Endothelial cell of hepatic sinusoid (primary cell): ENCODE measurements around the gene POM121C.
"Not testable (repeated sequence)": the region's sequence is repeated elsewhere in the genome, so short reads cannot be mapped to it uniquely, and the experiment has no call there.

Experiments
- in situ Hi-C: cut with HindIII; loops from 2 replicates; pipeline ENCODE4 v1.10.0; 2017; ENCODE audit warnings: low sequenced_read_pairs

The POM121C gene

GRCh38 chr7:75485979-75486643 is at the start of gene POM121C:
Gene POM121C, minus strand, starts transcription at chr7:75486299. Its CDS starts 44,803 bp downstream, at chr7:75441496.
- in situ Hi-C loops, result not testable (repeated sequence)

DNA sequence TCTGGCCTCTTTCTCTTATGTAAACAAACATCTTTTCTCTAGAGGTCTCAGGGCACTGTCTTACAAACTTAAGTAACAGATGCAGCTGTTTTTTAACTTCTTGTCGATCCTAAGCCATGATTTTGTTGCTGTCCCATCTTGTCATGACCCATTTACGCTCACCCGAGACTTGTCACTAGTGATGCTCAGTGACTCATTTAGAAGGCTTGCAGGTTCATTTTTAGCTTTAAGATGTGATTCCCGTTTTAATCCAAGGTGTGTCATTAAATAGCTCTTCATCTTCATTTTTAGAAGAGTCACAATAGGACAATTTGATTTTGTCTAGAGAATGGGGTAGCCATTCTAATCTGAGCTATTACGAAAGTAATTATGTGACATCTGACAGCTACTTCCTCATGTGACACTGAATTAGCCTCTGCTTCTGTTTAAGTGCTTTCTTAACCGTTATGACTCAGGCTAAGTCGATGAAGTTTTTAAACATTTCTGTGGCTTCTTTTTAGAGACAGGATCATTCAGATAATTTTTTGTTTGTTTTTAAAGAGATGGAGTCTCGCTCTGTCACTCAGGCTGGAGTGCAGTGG is 48.7 kb upstream of the POM121C start:
- in situ Hi-C loops, result no loop called here

GRCh38 chr7:75533926-75534325 is 47.8 kb upstream of the POM121C start:
- in situ Hi-C loops, result no loop called here

DNA sequence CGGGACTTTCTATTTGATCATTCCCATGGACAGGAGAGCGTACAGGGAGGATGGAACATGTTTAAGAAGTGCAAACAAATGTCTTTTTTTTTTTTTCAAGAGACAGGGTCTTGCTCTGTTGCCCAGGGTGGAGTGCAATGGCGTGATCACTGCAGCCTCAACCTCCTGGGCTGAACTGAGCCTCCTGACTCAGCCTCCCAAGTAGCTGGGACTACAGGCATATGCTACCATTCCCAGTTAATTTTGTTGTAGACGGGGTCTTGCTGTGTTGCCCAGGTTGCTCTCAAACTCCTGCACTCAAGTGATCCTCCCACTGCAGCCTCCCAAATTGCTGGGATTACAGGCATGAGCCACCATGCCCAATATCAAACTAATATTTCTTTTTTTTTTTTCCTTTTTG is 46.5 kb upstream of the POM121C start:
- in situ Hi-C loops, result no loop called here

DNA sequence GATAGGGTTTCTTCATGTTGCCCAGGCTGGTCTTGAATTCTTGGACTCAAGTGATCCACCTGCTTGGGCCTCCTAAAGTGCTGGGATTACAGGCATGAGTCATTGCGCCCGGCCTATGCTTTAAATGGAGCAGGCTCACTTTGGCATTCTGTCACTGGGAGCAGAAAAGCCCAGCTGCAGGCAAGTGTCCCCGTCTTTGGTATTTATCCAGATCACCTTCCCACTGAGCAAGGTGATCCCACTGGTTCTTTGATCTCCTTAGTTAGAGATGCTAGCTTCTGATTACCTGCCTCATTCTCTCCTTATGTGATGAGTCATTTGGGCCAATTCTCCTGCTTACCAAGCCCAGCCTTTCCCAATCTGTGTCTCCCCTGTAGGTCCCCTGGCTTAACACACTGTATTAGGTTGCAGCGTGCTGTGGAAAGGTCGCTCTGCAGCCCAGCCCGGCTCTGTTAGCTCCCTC is 45.3 kb upstream of the POM121C start:
- in situ Hi-C loops, result no loop called here

DNA sequence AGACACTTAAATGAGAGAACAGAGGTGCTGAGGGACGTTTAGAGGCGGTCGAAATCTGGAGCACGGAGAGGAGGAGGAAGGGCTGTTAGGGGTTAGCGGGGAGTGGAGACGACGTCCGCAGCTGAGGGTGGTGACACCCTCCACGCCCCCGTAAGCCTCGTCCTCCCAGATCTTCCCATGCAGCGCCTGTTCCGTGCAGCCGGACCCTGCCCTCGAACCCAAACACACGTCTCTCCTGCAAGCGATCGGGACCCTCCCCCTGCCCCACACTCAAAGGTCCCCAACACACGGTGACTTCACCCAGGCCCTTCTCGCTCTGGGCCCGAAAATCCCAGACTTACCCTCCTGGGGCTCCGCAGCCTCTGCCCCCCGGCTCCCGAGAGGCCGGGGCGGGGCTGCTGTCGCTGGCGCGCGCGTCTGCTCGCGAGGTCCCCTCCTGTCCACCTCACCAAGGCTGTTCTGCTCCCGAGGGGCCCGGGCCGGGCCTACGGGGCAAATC is 41.2 kb upstream of the POM121C start:
- in situ Hi-C loops, result not testable (repeated sequence)

- in situ Hi-C loops, result not testable (repeated sequence)
These were observed 35.6 kb upstream of the POM121C start for GRCh38 chr7:75521727-75522126.

DNA sequence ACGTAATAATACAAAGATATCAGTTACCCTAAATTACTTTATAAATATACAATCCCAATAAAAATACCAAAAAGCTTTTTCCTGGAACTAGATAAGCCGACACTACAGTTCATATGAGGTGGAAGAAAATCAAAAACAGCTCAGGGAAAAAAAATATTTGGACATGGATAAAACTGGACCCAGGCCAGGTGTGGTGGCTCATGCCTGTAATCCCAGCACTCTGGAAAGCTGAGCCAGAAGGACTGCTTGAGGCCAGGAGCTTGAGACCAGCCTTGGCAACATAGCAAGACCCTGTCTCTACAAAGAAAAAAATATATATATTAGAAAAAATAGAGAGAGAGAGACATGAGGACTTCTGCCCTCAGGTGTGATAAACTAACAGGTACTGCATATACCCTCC is 32.7 kb upstream of the POM121C start:
- in situ Hi-C loops, result not testable (repeated sequence)

GRCh38 chr7:75509033-75509432 is 22.9 kb upstream of the POM121C start:
- in situ Hi-C loops, result not testable (repeated sequence)

GRCh38 chr7:75492020-75492419 is 5.9 kb upstream of the POM121C start, which contains the start of gene SPDYE5:
Gene SPDYE5, plus strand, starts transcription at chr7:75492320. Its CDS starts 1,728 bp downstream, at chr7:75494048.
- in situ Hi-C loops, result not testable (repeated sequence)

DNA sequence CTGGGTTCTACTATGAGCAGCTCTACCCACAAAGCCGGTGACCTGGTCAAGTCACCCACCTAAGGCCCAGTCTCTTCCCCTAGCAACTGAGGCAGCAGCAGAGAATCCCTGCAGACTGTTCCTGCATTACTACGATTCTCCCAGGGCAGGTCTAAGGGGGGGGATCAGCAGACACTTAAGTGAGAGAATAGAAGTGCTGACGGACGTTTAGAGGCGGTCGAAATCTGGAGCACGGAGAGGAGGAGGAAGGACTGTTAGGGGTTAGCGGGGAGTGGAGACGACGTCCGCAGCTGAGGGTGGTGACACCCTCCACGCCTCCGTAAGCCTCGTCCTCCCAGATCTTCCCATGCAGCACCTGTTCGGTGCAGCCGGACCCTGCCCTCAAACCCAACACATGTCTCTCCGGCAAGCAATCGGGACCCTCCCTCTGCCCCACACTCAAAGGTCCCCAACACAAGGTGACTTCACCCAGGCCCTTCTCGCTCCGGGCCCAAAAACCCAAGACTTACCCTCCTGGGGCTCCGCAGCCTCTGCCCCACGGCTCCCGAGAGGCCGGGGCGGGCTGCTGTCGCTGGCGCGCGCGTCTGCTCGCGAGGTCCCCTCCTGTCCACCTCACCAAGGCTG is 632 bp downstream of the POM121C start:
- in situ Hi-C loops, result not testable (repeated sequence)

- in situ Hi-C loops, result not testable (repeated sequence)
These were observed 5.8 kb downstream of the POM121C start for GRCh38 chr7:75480313-75480712.

DNA sequence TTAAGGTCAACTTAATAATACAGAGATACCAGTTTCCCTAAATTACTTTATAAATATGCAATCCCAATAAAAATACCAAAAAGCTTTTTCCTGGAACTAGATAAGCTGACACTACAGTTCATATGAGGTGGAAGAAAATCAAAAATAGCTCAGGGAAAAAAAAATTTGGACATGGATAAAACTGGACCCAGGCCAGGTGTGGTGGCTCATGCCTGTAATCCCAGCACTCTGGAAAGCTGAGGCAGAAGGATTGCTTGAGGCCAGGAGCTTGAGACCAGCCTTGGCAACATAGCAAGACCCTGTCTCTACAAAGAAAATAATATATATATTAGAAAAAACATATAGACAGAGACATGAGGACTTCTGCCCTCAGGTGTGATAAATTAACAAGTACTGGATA is 8.6 kb downstream of the POM121C start:
- in situ Hi-C loops, result not testable (repeated sequence)

DNA sequence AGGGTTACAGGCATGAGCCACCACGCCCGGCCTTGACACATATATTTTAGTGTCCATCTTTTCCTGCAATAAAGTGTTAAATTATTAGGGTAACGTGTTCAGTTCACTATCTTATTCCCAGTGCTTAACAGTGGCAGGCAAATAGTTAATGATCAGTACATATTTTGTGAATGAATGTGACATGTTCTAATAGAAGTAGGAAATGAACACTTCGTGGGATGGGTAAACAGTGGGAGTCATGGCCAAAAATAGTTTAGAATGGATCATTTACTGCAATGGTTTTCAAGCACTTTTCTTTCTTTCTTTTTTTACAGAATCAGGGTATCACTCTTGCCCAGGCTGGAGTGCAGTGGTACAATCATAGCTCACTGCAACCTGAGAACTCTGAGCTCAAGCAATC is 15.9 kb downstream of the POM121C start:
- in situ Hi-C loops, result not testable (repeated sequence)

- in situ Hi-C loops, result not testable (repeated sequence)
These were observed 25.6 kb downstream of the POM121C start for GRCh38 chr7:75460541-75460940.

GRCh38 chr7:75458034-75458433 is 28.1 kb downstream of the POM121C start:
- in situ Hi-C loops, result not testable (repeated sequence)

GRCh38 chr7:75456403-75456802 is 29.7 kb downstream of the POM121C start:
- in situ Hi-C loops, result not testable (repeated sequence)

GRCh38 chr7:75452494-75452955 is 33.6 kb downstream of the POM121C start:
- in situ Hi-C loops, result not testable (repeated sequence)

- in situ Hi-C loops, result not testable (repeated sequence)
These were observed 36.2 kb downstream of the POM121C start for GRCh38 chr7:75449946-75450345.

DNA sequence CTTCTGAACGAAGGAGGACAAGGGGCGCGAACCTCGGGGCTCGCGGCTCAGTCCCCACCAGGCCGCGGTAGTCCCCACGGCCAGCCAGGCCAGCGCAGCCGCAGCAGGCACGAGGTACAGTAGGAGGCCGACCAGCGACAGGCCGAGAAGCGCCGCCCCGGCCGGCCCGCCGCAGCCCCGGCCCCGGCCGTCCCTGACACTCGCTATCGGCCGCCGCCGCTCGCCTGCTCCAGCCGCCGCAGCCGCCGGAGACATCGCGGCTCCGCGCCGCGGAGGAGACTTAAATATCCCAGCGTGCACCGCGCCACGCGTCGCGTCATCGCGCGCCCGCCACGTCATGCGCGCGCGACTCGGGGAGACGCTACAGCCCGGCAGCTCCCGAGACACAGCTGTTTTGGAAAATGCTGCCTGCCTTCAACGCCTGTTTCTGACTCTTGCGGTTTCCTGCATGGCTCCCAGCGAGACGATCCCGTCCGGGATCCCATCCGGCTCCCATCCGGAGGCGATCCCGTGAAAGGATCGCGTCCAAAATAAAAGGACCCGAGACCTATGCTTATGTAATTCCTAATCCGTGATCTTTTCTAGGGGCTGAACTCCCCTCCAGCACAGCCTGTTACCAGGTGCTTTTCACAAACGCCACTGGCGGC is 43.5 kb downstream of the POM121C start:
- in situ Hi-C loops, result not testable (repeated sequence)

DNA sequence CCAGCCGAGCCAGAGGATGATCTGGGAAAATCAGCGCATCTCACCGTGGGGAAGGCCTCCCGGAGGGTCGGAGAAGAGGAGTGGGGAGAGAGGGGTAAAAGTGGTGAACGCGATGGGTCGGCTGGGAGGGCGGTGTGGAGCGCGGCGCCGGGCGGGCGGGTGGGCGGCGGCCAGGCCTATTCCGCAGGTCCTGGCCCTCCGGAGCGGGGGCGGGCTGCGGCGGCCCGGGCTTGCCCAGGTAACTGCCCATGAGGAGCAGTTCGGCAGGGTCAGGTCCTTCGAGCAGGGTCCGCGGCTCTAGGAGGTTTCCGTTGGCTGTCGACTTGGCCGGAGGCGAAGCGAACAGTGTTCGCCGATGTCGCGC is 44.0 kb downstream of the POM121C start:
- in situ Hi-C loops, result not testable (repeated sequence)
